ENCODE data around the gene LGR5.
A peak's percentile ranks its signal among the peaks of the same experiment; 100 is the strongest.

The LGR5 gene, protein sequence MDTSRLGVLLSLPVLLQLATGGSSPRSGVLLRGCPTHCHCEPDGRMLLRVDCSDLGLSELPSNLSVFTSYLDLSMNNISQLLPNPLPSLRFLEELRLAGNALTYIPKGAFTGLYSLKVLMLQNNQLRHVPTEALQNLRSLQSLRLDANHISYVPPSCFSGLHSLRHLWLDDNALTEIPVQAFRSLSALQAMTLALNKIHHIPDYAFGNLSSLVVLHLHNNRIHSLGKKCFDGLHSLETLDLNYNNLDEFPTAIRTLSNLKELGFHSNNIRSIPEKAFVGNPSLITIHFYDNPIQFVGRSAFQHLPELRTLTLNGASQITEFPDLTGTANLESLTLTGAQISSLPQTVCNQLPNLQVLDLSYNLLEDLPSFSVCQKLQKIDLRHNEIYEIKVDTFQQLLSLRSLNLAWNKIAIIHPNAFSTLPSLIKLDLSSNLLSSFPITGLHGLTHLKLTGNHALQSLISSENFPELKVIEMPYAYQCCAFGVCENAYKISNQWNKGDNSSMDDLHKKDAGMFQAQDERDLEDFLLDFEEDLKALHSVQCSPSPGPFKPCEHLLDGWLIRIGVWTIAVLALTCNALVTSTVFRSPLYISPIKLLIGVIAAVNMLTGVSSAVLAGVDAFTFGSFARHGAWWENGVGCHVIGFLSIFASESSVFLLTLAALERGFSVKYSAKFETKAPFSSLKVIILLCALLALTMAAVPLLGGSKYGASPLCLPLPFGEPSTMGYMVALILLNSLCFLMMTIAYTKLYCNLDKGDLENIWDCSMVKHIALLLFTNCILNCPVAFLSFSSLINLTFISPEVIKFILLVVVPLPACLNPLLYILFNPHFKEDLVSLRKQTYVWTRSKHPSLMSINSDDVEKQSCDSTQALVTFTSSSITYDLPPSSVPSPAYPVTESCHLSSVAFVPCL

DNA sequence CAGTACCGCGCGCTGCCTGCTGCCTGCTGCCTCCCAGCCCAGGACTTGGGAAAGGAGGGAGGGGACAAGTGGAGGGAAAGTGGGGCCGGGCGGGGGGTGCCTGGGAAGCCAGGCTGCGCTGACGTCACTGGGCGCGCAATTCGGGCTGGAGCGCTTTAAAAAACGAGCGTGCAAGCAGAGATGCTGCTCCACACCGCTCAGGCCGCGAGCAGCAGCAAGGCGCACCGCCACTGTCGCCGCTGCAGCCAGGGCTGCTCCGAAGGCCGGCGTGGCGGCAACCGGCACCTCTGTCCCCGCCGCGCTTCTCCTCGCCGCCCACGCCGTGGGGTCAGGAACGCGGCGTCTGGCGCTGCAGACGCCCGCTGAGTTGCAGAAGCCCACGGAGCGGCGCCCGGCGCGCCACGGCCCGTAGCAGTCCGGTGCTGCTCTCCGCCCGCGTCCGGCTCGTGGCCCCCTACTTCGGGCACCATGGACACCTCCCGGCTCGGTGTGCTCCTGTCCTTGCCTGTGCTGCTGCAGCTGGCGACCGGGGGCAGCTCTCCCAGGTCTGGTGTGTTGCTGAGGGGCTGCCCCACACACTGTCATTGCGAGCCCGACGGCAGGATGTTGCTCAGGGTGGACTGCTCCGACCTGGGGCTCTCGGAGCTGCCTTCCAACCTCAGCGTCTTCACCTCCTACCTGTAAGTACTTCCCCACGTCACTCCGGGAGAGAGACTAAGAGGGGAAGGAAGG lies at the start of gene LGR5:
TSS of gene LGR5 (plus strand) at position 186 of the 732 bp plus-strand sequence. CDS start at position 469, 283 bp downstream.
- DNase-seq (ENCODE audit: low spot score) = peak; percentile 45

DNA sequence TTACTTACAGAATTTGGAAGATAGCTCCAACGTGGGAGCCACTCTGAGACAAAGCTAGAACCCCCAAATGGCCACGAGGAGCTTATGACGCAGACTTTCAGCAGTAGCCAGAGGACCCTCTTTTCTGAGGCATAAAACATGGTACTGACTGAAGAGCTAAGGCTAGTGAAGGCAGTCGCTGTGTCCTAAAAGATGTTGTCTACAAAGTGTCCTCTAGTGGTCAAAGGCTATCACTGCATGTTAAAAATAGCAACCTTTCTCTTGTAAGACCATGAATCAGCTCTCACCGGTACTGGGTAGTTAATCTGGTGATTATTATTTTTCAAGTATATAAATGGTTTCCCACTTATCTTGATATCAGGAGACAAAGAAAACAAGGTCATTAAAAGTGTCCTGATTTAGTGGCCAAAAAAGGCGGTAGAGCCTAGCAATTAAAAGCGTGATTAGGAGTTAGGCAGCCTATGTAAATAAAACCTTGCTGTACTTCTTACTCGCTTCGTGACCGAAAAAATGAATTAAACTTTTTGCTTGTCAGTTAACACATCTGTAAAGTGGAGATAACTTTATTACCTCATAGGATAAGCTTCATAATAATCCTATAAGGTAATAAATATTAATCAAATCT lies 47.0 kb upstream of the LGR5 start:
- peak; percentile 66 for DNase-seq (ENCODE audit: low spot score)

DNA sequence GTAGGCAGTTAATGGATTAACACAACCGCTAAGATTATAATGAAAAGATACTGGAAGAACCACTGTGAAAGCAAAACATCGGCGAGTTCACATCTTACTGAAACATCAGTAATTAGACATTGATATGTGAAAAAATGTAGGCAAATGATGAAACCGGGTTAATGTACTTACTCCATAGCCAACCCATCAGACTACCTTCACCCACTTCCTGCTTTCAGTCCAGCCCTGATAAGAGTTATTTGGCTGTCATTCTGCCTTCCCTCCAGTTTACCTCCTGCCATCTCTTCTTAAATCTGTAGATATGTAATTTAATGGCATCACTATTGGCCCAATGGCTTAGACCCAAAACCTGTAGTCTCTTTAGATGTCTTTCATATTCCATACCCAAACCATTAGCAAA lies 46.0 kb upstream of the LGR5 start:
- no peak for DNase-seq (ENCODE audit: low spot score)

DNA sequence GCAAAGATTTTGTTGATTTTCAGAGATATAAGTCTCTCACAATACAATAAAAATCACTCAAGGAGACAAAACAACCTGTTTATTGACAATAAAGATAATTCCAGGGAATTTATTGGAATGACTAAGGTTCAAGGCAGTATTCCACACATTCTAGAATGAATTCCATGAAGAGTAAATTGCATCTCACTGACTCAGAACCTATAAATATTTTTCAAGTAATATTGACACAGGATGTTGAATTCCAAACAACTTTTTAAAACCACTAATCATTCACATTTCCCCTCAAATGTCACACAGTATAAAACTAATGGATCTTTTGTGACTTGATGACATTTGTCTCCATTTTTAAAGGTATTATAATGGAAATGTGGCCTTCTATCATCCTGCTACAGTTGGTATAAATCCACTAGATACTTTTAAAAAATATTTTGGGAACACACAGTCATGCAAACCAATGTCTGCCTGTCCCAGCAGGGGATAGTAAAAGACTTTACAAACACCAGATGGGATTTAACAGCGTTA lies 42.1 kb upstream of the LGR5 start:
- DNase-seq (ENCODE audit: low spot score) = no peak

DNA sequence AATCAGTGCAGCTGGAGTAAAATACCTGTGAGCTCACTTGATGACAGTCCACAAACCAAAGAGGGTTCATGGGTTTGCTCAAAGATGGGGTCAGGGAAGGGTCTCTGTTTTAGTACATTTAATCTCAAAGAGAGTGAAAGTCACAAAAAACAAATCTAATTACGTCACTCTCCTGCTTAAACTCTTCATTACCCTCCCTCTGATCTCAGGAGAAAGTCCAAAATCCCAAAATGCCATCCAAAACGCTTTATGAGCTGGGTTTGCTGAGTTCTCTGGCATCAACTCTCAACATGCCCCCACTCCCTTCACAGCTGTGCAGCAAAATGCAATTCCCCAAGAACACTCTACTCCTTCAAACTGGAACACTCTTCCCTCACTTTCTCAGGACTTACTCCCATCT lies 40.4 kb upstream of the LGR5 start:
- DNase-seq (ENCODE audit: low spot score) = no peak

DNA sequence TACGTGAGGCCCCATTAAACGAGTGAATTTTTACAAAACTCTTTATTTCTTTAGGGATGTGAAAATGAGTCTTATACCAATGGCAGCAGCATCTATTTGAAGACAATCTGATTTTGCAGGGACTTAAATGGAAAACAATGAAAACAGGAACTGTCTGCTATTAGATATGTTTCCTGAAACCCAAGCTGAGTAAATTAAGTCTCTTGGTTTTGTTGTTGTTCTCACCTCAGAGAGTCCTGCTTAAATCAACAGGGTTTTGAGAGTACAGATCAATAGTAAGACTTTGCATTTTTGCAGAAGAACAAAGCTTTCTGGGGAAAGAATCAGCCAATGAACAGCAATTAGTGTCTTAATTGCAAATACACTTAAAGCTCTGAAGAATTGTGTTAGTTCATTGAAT lies 39.1 kb upstream of the LGR5 start:
- DNase-seq (ENCODE audit: low spot score) = no peak

DNA sequence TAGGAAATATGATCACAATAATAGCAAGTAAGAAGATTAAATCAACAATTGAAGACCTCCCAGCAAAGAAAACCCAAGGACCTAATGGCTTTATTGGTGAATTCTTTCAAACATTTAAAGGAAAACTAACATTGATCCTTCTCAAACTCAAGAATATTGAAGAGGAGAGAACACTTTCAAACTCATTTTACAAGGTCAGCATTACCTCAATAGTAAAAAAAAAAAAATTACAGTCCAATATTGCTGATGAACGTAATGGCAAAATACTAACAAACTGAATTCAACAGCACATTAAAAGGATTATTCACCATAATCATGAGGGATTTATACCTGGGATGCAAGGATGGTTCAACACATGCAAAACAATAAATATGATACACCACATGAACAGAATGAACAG lies 33.7 kb upstream of the LGR5 start:
- no peak for DNase-seq (ENCODE audit: low spot score)

DNA sequence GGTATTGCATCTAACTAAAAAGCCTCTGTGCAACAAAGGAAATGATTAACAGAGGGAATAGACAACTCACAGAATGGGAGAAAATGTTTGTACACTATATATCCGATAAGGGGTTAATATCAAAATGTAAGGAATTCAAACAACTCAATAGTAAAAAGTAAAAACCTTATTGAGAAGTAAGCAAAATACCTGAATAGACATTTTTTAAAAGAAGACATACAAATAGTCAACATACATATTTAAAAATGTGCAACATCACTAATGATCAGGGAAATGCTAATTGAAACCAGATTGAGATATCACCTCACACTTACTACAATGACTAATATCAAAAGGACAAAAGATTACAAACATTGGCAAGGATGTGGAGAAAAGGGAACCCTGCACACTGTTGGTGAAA lies 31.9 kb upstream of the LGR5 start:
- no peak for DNase-seq (ENCODE audit: low spot score)

DNA sequence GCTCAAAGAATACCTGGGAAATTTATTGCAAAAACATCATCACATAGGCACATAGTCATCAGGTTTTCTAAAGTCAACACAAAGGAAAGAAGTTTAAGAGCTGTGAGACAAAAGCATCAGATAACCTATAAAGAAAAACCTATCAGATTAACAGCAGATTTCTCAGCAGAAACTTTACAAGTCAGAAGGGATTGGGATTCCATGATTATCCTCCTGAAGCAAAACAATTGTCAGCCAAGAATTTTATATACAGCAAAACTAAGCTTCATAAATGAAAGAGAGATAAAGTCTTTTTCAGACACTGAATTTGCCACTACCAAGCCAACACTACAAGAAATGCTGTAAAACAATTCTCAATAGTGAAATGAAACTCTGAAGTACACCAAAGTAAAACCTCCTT lies 28.8 kb upstream of the LGR5 start:
- no peak for DNase-seq (ENCODE audit: low spot score)

DNA sequence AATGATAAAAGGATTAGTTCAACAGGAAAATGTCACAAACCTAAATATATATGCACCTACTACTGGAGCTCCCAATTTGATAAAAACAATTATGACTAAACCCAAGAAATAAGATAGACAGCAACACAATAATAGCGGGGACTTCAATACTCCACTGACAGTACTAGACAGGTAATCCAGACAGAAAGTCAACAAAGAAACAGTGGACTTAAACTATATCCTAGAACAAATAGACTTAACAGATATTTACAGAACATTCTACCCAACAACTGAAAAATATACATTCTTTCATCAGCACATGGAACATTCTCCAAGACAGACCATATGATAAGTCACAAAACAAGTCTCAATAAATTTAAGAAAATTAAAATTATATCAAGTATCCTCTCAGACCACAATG lies 28.0 kb upstream of the LGR5 start:
- DNase-seq (ENCODE audit: low spot score) = no peak

DNA sequence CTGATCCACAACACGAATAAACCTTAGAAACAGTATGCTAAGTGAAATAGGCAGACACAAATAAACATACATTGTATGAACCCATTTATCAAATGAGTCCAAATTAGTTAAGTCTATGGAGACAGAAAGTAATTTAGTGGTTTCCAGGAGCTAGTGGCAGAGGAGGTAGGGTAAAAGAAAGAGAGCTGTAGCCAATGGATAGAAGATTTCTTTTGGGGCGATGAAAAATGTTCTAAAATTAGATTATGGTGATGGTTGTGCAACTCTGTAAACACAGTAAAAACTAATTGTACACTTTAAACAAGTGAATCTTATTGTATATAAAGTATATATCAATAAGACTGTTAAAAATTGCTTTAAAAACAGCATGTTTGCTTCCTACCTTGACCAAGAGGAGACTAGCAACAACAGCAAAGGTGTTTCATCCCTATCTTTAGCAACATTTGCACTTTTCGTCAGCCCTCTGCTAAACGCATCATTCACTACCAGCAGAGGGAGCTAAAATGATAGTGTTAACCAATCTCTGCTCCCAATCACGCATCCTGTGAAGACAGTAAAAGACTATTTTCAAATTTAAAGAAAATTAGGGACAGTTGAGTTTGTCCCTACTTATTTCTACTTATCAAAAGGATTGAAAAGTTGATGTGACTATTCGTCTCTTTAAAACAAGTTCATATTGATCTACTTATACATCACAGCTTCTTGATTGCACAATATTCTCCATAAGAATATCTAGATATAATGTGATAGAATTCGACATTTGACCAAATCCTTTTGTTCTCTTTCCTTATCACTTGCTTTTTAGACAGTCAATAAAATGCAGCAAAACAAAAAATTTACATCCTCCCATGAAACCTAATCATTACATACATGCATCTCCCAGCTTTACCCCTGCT lies 24.0 kb upstream of the LGR5 start:
- peak; percentile 48 for DNase-seq (ENCODE audit: low spot score)

DNA sequence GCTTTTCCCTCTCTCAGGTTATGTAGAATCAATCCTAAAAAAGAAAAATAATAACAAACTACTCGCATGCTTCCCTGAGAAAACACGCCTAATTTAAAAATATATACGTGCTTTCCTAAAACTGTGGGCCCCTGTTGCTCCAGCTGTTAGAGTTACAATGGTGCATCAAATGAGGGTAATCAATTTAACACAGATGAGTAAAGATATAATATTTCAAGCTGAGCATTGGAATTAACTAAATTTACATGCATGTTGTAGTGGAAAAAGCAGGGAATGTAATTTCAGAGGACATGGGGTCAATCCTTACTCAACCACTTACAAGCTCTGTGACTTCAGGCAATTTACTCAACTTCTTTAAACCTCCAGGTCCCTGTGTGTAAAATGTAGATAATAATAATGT lies 22.4 kb upstream of the LGR5 start:
- DNase-seq (ENCODE audit: low spot score) = no peak

DNA sequence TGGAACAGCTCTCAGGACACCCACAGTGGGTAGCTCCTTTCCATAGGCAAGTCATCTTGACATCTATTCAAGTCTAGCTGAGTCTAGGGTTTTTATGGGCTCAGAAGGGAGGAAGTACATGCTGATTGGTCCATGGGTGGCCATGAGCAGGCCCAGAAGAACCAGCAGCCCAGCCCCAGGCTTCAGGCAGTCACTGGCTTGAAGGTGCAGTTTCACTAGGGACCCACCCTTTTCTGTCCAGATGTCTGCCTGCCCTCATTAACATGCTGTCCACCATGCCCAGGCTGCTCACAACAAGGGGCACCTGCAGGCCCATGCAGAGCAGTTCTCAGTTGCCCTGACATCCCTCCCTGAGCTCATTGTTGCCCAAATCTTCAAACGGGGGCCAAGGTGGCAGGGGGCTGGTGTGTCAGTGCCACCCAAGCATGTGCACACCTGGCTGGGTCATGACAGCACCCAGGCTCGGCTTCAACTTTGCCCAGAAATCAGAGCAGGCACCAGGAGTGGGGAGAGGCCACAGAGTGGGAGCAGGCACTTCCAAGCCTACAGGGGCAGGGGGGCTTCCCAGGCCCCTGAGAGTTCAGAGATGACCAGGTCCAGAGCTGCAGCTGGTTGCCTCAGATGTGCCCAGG lies 18.7 kb upstream of the LGR5 start:
- DNase-seq (ENCODE audit: low spot score) = no peak

DNA sequence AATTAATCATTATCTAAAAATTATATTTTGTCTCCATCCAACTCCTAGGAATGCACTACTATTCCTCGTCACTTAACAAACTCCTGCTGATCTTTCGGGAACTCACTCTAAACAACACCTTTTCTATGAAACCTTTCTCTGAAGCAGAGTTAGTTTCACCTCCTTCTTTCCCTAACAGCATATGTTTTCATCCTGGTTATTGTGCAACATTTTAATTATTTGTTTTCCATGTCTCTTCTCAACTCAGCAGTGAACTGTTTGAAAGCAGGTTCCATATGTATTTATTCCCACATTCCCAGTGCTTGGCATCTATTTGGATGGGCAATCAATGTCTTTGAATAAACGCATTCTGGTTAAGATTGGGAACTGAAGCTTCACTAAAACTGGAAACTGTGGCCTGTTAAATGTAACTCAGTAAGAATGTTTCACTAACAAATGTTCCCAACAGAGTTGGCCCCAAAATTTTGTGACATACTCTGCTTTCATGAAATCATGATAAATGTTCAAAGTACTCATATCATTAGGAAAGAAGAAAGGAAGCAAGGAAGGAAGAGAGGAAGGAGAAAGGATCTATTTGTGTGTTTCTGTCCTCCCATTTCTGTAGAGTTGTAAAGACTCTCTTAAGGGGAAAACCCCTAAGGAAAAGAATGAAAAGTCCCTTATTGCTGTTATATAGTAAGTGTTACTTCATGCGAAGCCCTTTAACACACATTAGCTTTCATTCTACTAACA lies 13.9 kb upstream of the LGR5 start:
- no peak for DNase-seq (ENCODE audit: low spot score)

DNA sequence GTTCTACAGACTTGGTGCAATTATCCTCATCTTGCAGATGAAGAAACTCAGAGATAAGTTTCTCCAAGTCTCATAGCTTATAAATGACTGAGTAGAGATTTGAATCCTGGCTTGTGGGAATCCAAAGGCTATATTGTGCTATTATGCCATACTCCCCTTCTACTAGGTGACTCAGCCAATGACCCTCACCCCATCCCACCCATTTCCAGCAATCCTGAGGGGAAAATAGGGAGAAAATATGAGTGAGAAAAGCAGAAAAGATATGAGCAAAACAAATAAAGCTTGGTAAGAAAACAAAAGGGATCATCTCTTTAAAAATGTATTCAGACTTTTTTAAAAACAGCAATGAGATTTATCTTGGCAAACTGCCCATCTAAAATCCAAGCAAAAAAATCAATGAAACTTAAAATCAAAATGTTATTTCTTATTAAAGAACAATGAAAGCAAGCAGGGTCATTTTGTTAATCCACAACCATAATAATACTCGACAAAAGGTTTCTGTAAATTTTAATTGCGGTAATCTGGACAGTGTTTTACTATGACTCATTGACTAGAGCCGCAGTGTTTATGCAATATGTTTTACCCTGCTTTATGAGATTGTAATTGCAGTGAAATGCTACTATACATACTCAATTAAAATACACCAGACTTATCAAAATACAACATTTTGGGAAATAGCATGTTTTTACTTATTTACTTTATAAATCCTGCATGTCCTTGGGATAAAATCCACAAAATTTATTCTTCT lies 13.1 kb upstream of the LGR5 start:
- DNase-seq (ENCODE audit: low spot score) = no peak

DNA sequence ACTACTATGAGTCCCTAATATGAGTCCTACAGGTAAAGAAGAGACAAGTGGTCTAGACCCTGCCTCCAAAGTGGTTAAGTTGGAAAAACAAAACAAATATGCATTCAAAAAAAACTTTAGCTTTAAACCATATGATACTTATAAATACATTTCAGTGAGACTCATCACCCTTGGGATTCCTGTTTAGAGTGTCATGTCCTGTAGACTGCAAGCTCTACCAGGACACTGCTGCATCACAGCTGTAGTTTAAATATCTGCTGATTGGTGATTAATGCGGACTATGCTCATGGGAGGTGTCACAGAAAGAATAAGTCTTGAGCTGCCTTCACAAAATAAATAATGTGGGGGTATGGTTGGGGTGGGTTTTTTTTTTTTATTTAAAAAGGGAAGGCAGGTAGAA lies 8.8 kb upstream of the LGR5 start:
- DNase-seq (ENCODE audit: low spot score) = no peak

DNA sequence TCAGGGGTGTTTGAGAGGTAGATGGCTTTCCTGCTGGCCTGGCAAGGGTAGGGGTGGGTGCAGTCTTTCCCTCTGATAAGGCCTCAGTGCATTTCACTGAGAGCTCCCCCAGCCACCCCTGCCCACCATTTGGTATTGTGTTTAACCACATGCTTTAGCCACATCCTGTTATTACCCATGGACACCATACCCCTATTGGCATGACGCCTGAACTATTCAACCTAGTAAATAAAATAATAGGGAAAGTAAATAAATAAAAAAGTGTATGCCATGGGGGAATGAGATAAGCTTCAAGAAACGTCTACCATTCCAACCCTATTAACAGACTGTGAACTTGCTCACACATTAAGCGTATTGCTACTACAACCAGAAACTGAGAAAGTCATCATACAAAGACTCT lies 7.6 kb upstream of the LGR5 start:
- DNase-seq (ENCODE audit: low spot score) = no peak

DNA sequence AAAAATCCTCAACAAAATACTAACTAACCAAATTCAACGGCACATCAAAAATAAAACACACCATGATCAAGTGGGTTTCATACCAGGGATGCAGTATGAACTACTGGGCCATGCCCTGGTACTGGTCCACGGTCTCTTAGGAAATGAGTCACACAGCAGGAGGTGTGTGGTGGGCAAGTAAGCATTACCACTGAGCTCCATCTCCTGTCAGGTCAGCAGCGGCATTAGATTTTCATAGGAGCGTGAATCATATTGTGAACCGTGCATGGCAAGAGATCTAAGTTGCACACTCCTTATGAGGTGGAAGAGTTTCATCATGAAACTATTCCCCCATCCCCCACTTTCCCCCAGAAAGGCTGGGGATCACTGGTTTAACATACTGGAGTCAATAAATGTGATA lies 6.7 kb upstream of the LGR5 start:
- no peak for DNase-seq (ENCODE audit: low spot score)

DNA sequence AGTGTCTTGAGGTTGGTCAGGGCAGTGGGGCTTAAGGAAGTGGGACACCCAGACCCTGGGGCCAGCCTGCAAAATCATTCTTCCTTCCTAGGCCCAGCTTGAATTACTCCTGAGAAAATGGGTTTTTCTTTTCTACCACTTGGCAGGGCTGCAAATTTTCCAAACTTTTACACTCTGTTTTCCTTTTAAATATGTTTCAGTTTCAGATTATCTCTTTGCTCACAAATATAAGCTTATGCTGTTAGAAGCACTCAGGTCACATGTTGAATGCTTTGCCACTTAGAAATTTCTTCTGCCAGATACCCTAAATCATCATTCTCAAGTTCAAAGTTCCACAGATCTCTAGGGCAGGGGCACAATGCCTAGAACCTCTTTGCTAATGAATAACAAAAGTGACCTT lies 2.9 kb upstream of the LGR5 start:
- DNase-seq (ENCODE audit: low spot score) = no peak
